Endothelial cell of umbilical vein (primary cell): ENCODE measurements around the gene CMA1. TPM values are rescaled to one million over a fixed set of nuclear protein-coding genes. Genes with fewer than 3 reads are reported as not detected.

Experiments
- BruUV-seq: library from RNA; stranded (reverse); fragments of 400-500 nt; replicated peaks from 2 replicates; lab custom pipeline; 2021; lab: Mats Ljungman, UMichigan
- CTCF ChIA-PET: fragments of 300-600, 350-600 bp; sonication (Branson Sonifier 250); formaldehyde crosslinking; loops from one replicate; lab custom pipeline; 2021; ENCODE audit warnings: antibody characterized with exemption, inconsistent platforms; lab: Charles Lee
- POLR2A ChIA-PET: fragments of 300-600, 350-600 bp; sonication (Branson Sonifier 250); formaldehyde crosslinking; loops from one replicate; lab custom pipeline; 2021; ENCODE audit warnings: antibody characterized with exemption, inconsistent platforms; lab: Charles Lee
- DNase-seq: peaks from one replicate; pipeline ENCODE4 v3.0.0-alpha.2; 2011; ENCODE audit warnings: low read depth, low spot score
- FAIRE-seq: peaks from 2 replicates; lab custom pipeline; 2011; peaks lifted over from hg19 to GRCh38; lab: Jason Lieb, UNC
- H2AFZ ChIP-seq: 2 replicates; pipeline ENCODE4 v1.6.0; 2012; ENCODE audit warnings: low read depth, low read length, control low read depth, inconsistent platforms
- H3K27ac ChIP-seq: 2 replicates; pipeline ENCODE4 v1.5.1; 2011; ENCODE audit warnings: low read depth, mild to moderate bottlenecking, control low read depth, low read length, moderate library complexity; ENCODE audit not compliant: insufficient read depth
- H3K27me3 ChIP-seq, 2 experiments: 2 replicates each; pipeline versions ENCODE4 v1.6.0 to v1.6.1; 2011; ENCODE audit warnings: low read length in 2 of 2, mixed read lengths in 1 of 2; ENCODE audit not compliant: control insufficient read depth in 2 of 2, insufficient read depth in 2 of 2
- H3K36me3 ChIP-seq, 2 experiments: 2 replicates in 1 of 2; 3 replicates in 1 of 2; pipeline ENCODE4 v1.5.1; 2011; ENCODE audit warnings: low read length in 2 of 2, mild to moderate bottlenecking in 1 of 2, moderate library complexity in 1 of 2; ENCODE audit not compliant: control insufficient read depth in 2 of 2, insufficient read depth in 2 of 2; ENCODE audit errors: extremely low read depth in 1 of 2
- H3K4me1 ChIP-seq: 3 replicates; pipeline ENCODE4 v1.5.1; 2011; ENCODE audit warnings: mild to moderate bottlenecking, low read length; ENCODE audit not compliant: control insufficient read depth, insufficient read depth; ENCODE audit errors: extremely low read depth
- H3K4me2 ChIP-seq: 2 replicates; pipeline ENCODE4 v1.6.1; 2011; ENCODE audit warnings: low read length, control low read depth, mixed read lengths; ENCODE audit not compliant: insufficient read depth
- H3K4me3 ChIP-seq, 3 experiments: fragments of 200-600 bp in 1 of 3; sonication (generic), shearing (Covaris generic) in 1 of 3; replicated peaks in 1 of 3; 2 replicates each; pipeline ENCODE4 v1.5.1; 2011 to 2016; ENCODE audit warnings: control low read depth in 3 of 3, low read length in 3 of 3, mild to moderate bottlenecking in 2 of 3, inconsistent platforms in 1 of 3, low read depth in 1 of 3, moderate library complexity in 1 of 3; ENCODE audit not compliant: insufficient read depth in 1 of 3
- H3K79me2 ChIP-seq: 2 replicates; pipeline ENCODE4 v1.6.0; 2012; ENCODE audit warnings: low read length, inconsistent platforms; ENCODE audit not compliant: control insufficient read depth, insufficient read depth
- H3K9ac ChIP-seq: replicated peaks from 2 replicates; pipeline ENCODE3; 2011; ENCODE audit warnings: low read length, control low read depth; ENCODE audit not compliant: insufficient read depth; ENCODE audit errors: extremely low read depth
- H3K9me1 ChIP-seq: replicated peaks from 3 replicates; pipeline ENCODE4 v1.6.0; 2011; ENCODE audit warnings: mild to moderate bottlenecking, low read length; ENCODE audit not compliant: control insufficient read depth, insufficient read depth; ENCODE audit errors: extremely low read depth
- H3K9me3 ChIP-seq: replicated peaks from 2 replicates; pipeline ENCODE4 v1.5.1; 2012; ENCODE audit warnings: low read length, inconsistent platforms; ENCODE audit not compliant: control insufficient read depth, insufficient read depth
- H4K20me1 ChIP-seq: replicated peaks from 2 replicates; pipeline ENCODE3; 2011; ENCODE audit warnings: mild to moderate bottlenecking, low read length; ENCODE audit not compliant: control insufficient read depth, insufficient read depth; ENCODE audit errors: extremely low read depth
- EZH2 ChIP-seq: IDR thresholded peaks from 2 replicates; pipeline ENCODE4 v1.6.1; 2012; ENCODE audit warnings: borderline replicate concordance, low read depth, mild to moderate bottlenecking, moderate library complexity, low read length, inconsistent platforms; ENCODE audit not compliant: severe bottlenecking
- FOS ChIP-seq: IDR thresholded peaks from 2 replicates; pipeline ENCODE4 v1.6.1; 2011; ENCODE audit warnings: mild to moderate bottlenecking, low read length, moderate library complexity, borderline replicate concordance; ENCODE audit not compliant: insufficient read depth
- GATA2 ChIP-seq: IDR thresholded peaks from 2 replicates; pipeline ENCODE4 v1.7.0; 2011; ENCODE audit warnings: low read depth, mild to moderate bottlenecking, moderate library complexity, mixed read lengths, low read length; ENCODE audit not compliant: insufficient read length, insufficient read depth
- JUN ChIP-seq: IDR thresholded peaks from 2 replicates; pipeline ENCODE4 v1.6.1; 2011; ENCODE audit warnings: borderline replicate concordance, low read depth; ENCODE audit not compliant: insufficient read length, insufficient read depth
- MAX ChIP-seq: IDR thresholded peaks from 2 replicates; pipeline ENCODE4 v1.6.1; 2011; ENCODE audit not compliant: insufficient read depth, insufficient read length
- MYC ChIP-seq: IDR thresholded peaks from one replicate; pipeline ENCODE4 v1.6.1; 2011; ENCODE audit warnings: mild to moderate bottlenecking, low read depth, low read length
- POLR2A ChIP-seq: IDR thresholded peaks from 2 replicates; pipeline ENCODE4 v1.6.1; 2012; ENCODE audit warnings: low read depth, mild to moderate bottlenecking, control low read depth, low read length
- POLR2AphosphoS5 ChIP-seq: IDR thresholded peaks from 2 replicates; pipeline ENCODE4 v1.6.1; 2012; ENCODE audit warnings: low read depth, mild to moderate bottlenecking, control low read depth, low read length, moderate library complexity; ENCODE audit not compliant: insufficient read depth
- dilution Hi-C: fragments of 300-500 bp; cut with MboI; formaldehyde crosslinking; loops from one replicate; pipeline ENCODE4 v1.15.0; 2019; ENCODE audit warnings: low sequenced_read_pairs; ENCODE audit not compliant: extremely low pct_ligation_motif_present
- intact Hi-C: fragments of 100-400 bp; cut with micrococcal nuclease; formaldehyde crosslinking; loops from one replicate; pipeline ENCODE4 v1.10.0; 2022
- polyA plus RNA-seq, 4 experiments: library from polyadenylated mRNA; depleted of rRNA in 3 of 4; stranded (reverse) in 3 of 4; unstranded in 1 of 4; fragments of >200 nt; gene quantifications; 2 replicates each; pipeline versions ENCODE4 v1.2.1 to v1.2.3, GENCODE V29; 2011 to 2012; ENCODE audit warnings: missing spikeins in 1 of 4
- total RNA-seq: library from RNA; stranded (reverse); gene quantifications from 2 replicates; pipeline ENCODE4 v1.2.3, GENCODE V29; 2021
- TF ChIP-seq, protein P1 (sequence below), 2 donors: IDR thresholded peaks; 1 replicate in 1 of 2; 2 replicates in 1 of 2; pipeline ENCODE4 v1.5.1; 2011; ENCODE audit warnings: low read length in 2 of 2, mild to moderate bottlenecking in 2 of 2, moderate library complexity in 2 of 2, control low read depth in 1 of 2, inconsistent platforms in 1 of 2, low read depth in 1 of 2; ENCODE audit not compliant: insufficient read depth in 1 of 2; ENCODE audit errors: extremely low read depth in 1 of 2

CMA1 gene
- total and polyA plus RNA-seq, 2 donors (not counting 3 experiments of a cell fraction or from before 2014, with no cell fraction given) = not detected

DNA sequence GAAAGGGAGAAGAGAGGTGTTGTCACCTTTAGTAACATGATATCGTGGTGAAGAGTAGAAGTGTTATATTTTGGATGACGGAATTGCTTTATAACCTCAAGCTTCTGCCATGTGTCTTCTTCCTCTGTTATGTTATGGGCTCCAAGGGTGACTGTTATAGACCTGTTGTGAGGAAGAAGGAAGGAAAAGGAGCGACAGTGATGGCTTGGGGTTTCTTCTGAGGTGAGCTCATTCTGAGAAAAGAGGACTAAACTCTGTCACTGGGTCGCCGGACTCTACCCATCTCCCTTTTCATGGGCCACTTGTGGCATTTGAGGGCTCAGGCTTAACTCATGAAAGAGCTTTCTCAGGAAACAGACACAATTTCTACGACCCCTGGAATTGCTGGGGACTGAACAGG lies 1.6 kb downstream of the CMA1 start:
- H3K79me2 ChIP-seq = no peaks in the 10 kb centered on the region
- no peak for FAIRE-seq
- no peak overlapping the region for H3K27ac ChIP-seq
- H3K9me3 ChIP-seq = no peaks in the 10 kb centered on the region
- H3K36me3 ChIP-seq = no peaks in the 10 kb centered on the region
- CTCF ChIA-PET = no interaction called here
- no peak overlapping the region for H3K9ac ChIP-seq
- no peaks in the 10 kb centered on the region for H4K20me1 ChIP-seq
- dilution Hi-C loops (no loop called here), intact Hi-C loops (no loop called here)
- H3K4me3 ChIP-seq = no peak overlapping the region
- H3K4me1 ChIP-seq = no peaks in the 10 kb centered on the region
- H3K9me1 ChIP-seq = no peaks in the 10 kb centered on the region
- BruUV-seq = no TSS peak
- no peak overlapping the region for H2AFZ ChIP-seq
- DNase-seq = no peak
- POLR2A ChIA-PET = no interaction called here
- no peak overlapping the region for H3K4me2 ChIP-seq
- H3K27me3 ChIP-seq = no peaks in the 10 kb centered on the region
- TF ChIP-seq POLR2AphosphoS5 (no peak), EZH2 (no peak), MAX (no peak), GATA2 (no peak), MYC (no peak), POLR2A (no peak), JUN (no peak), FOS (no peak)
- TF ChIP-seq, protein P1, sequence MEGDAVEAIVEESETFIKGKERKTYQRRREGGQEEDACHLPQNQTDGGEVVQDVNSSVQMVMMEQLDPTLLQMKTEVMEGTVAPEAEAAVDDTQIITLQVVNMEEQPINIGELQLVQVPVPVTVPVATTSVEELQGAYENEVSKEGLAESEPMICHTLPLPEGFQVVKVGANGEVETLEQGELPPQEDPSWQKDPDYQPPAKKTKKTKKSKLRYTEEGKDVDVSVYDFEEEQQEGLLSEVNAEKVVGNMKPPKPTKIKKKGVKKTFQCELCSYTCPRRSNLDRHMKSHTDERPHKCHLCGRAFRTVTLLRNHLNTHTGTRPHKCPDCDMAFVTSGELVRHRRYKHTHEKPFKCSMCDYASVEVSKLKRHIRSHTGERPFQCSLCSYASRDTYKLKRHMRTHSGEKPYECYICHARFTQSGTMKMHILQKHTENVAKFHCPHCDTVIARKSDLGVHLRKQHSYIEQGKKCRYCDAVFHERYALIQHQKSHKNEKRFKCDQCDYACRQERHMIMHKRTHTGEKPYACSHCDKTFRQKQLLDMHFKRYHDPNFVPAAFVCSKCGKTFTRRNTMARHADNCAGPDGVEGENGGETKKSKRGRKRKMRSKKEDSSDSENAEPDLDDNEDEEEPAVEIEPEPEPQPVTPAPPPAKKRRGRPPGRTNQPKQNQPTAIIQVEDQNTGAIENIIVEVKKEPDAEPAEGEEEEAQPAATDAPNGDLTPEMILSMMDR (IDR thresholded peaks at IDR 0.05; ENCODE audit: extremely low read depth in 1 of 2, insufficient read depth in 1 of 2, low read depth in 1 of 2, low read length in 2 of 2) = no peak
